HG03060 (cell line): ENCODE data around the gene CLEC16A.
"Not testable (repeated sequence)": the region's sequence is repeated elsewhere in the genome, so short reads cannot be mapped to it uniquely, and the experiment has no call there.

Experiments
- ATAC-seq: cut with Tn5 transposase; IDR thresholded peaks from one replicate; pipeline ENCODE4 v1.9.1; 2021; ENCODE audit warnings: low read depth, moderate number of reproducible peaks; ENCODE audit not compliant: unreplicated experiment

CLEC16A gene

DNA sequence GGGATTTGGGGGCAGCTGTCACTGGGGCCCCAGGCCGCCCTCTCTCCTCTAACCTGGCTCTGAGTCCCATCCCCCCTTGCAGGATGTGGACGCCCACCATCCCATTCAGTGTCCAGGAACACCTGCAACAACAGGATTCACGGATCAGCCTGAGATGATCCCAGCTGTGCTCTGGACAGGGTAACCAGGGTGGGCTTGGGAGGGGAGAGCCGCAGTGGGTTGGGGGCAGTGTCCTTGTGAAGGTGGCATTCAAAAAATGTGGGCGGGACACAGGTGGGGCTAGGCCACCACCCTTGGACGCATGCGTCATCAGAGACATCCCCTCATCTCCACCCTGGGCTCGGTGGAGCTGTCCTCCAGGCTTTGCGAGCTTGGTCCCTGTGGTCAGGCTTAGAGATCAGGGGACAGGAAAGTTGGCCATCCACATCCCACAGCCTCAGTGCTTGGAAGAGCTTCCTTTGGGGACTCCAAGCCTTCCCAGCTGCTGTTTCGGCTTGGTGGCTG lies 21.2 kb upstream of the CLEC16A start:
- ATAC-seq: no peak

DNA sequence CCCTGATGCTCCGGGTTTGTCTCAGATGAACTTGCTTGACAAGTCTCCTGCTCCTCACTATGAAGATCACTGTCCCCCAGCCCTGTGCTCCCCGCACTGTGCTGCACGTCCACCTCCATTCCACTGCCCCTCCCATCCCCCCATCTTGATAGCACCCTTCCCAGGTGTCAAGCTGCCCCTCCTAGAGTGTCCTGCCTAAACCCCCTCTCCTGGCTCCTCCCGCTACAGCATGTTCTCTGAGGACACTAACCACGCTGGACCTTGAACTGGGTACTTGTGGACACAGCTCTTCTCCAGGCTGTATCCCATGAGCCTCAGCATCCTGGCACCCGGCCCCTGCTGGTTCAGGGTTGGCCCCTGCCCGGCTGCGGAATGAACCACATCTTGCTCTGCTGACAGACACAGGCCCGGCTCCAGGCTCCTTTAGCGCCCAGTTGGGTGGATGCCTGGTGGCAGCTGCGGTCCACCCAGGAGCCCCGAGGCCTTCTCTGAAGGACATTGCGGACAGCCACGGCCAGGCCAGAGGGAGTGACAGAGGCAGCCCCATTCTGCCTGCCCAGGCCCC lies 20.6 kb upstream of the CLEC16A start:
- ATAC-seq: no peak

DNA sequence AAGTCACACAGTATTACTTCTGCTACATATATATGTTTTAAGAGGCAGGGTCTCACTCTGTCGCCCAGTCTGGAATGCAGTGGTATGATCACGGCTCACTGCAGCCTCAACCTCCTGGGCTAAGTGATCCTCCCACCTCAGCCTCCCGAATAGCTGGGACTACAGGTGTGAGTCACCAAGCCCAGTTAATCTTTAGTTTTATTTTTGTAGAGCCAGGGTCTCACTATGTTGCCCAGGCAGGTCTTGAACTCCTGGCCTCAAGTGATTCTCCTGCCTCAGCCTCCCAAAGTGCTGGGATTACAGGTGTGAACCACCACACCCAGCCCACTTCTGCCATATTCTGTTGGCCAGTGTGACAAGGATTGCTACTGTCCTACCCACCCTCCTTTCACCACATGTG lies 19.1 kb upstream of the CLEC16A start:
- ATAC-seq: not testable (repeated sequence)

DNA sequence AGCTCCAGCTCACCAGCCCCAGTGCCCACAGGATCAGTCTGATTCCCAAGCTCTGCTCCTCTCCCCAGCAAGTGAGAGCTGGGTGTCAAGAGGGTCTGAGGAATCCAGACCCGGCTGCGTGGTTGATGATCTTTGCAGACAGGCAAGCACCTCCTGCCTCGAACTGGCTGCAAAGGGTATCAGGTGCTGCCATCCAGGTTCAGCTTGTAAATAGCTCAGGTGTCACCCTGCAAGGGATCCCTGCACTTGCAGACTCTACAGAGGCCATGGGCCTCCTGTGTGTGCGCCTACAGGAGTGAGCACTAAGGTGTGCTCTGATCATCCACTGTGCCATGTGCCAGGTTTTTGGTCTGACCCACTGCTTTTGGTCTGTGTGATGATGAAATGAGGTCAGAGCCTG lies 18.3 kb upstream of the CLEC16A start:
- no peak for ATAC-seq

DNA sequence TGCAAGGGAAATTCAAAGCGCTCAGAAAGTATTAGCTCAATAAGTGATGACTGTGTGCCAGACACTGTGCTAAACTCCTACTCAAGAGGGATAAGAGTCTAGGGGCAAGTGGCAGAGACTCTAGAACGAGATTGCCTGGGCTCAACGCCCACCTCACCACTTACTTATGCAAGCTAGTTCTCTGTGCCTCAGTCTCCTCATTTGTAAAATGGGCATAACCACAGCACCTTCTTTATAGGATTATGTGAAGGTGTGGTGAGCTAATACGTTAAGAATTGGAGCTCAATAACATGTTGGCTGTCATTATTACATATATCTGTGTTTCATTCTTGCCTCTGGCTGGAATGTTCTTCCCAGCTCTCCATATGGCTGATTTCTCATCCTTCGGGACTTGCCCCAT lies 17.5 kb upstream of the CLEC16A start:
- ATAC-seq: no peak

DNA sequence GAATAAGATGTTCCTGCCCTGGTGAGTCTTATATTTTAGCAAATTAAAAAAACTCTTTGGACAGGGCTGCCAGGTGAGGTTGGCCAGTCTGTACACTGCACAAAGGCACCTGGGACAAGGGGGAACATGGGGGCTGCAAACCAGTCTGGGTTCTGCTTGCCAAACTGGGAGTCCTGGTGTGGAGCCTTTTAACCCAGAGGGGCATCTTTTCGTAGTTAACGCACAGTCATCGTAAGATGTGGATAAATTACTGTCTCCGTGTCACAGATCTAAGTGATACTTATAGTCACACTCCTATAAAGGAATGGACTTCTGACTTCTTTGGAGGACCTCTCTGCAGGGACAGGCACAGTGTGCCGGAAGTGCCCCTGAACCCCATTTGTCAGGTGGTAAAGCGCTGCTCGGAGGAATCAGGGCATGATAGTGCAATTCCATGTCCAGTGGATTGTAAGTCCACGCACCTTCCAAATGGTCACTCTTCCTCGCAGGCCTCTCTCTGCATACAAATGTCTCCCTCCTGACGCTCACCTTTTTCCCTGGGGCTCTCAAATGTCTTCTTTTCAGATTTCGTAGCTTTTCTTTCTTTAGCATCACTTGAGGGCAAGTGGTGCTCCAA lies 16.8 kb upstream of the CLEC16A start:
- no peak for ATAC-seq

DNA sequence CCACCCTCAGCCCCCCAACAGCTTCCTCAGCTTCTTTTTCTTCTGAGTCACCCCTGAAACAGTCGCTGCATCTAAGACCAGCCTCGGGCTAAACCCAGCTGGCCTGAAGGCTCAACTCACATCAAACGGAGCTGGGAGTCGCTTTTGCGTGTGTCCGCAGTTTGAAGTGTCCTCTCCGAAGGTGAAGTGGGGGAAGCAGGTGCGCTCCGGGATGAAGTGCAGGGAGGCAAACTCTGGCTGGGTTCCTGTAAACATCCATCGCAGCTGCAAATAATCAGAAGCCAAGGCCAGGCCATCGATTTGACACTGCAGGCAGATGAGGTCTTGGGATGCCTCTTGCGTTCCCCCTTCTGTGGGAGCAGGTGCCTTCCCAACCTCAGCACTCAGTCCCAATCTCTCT lies 15.3 kb upstream of the CLEC16A start:
- not testable (repeated sequence) for ATAC-seq

DNA sequence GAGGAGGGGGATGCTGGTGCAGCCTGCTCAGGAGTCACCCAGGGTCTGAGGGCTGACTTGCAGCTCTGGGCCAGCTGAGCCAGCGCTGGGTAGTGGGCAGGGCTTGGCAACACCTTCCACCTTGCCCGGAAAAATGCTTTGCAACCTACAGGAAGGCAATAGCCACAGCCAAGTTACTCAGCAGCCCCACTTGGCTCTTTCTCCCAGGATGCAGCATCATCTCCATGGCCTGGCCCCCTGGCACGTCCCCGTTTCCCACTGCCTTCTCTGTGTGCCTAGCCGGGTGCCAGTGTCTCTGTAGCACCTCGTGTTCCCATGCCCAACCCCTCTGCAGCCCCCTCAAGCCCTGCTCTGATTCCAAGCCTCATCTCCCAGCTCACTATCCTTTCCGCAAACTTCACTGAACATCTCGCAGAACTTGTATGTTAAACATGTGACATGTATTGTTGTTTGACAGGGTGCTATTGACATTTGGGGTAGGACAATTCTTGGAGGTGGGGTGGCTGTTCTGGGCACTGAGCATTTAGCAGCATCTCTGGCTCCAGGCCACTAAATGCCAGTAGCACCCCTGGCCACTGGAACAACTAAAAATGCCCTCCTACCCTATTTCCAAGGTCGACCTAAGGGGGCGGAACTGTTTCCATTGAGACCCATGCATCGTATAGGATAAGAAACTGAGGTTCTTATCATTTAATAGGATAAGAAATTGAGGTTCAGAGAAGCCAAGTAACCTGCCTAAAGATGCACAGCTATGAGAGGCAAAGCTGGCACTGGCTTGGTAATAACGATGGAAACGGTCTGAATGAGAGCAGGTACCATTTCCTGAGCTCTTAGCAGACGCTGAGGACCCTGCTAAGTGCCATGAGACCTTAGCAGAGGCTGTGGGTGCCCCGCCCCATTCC lies 14.3 kb upstream of the CLEC16A start:
- ATAC-seq: no peak

DNA sequence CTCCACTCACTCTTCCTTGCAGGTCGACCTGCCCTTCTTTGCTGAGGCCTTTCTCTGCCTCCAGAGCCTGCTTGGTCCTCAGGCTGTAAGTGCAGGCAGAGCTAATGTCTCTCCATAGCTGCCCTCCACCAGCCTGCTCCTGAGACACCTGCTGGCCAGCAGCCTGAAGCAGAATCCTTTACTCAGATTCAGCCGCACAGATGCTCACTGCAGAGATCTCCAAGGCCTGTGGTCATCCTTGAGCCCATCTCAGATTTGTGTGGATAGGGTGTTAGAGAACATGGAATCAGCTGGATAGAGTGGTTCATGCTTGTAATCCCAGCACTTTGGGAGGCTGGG lies 13.6 kb upstream of the CLEC16A start:
- no peak for ATAC-seq

DNA sequence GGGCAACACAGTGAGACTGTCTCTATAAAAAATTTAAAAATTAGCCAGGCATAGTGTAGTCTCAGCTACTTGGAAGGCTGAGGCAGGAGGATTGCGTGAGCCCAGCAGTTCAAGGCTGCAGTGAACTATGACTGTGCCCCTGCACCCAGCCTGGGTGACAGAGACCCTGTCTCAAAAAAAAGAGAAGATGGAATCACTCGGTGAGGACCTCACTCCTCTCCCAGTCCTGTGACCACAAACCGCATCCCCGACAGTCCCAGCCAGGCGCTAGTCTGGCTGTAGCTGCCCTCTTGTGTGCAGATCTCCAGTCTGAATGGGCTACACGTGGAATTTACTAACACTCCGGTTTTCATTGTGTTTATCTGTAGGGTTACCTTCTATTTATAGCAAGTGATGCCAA lies 13.2 kb upstream of the CLEC16A start:
- no peak for ATAC-seq

DNA sequence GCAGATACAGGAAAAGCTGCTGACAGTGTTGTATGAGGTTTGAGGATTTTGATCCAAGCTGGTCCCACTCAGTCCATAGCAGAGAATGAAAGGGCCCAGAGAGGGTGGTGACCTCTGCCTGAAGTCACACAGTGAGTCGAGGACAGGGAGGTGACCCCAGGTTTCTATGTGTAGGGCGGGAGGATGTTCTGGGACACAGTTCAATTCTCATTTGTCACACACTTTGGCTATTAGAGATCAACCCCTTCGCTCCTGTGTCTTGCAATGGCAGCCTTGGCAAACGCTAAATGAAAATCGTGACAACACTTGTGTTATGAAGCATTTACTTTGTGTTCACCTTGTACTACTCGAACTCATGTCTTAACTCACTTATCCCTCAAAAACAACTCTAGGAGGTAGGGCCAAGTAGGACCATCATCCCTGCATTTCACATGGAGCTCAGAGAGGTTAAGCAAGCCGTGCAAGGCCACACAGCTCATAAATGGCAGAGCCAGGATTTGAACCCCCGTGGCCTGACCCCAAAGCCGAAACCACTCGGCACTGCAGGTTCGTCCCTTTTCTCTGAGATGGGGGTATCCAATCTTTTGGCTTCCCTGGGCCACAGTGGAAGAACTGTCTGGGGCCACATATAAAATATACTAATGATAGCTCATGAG lies 12.3 kb upstream of the CLEC16A start:
- ATAC-seq: no peak

DNA sequence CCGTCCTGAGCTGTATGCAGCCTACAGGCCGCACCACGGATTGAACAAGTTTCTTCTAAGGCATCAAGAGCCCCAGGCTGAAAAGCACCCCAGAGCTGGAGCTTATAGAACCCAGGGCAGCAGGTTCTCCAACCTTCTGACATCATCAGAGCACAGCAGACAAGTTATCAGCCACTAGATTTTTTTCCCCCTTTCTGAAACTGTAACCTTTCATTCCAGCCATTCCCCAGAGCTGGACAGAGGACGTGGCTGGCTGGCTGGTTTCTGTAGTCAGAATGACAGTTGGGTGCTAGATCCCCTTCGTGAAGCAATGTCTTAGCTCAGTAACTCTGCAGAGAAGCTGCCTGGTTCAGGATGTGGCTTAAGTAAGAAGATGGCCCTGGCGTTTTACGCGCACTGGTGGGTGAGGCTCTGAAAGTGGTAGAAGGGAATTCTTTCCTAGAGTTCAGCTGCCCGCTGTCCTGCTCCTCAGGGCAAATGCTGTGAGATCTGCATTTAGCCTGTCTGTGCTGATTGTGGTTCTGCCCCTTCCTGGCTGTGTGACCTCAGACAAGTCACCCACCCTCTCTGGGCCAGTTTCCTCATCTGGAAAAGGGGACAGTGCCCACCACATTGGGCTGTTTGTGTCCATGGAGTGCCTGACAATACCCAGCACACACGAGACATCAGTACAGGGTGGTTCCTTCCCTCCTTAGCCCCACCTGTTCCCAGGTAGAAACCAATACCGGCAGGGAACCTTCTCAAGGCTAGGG lies 11.2 kb upstream of the CLEC16A start:
- no peak for ATAC-seq

DNA sequence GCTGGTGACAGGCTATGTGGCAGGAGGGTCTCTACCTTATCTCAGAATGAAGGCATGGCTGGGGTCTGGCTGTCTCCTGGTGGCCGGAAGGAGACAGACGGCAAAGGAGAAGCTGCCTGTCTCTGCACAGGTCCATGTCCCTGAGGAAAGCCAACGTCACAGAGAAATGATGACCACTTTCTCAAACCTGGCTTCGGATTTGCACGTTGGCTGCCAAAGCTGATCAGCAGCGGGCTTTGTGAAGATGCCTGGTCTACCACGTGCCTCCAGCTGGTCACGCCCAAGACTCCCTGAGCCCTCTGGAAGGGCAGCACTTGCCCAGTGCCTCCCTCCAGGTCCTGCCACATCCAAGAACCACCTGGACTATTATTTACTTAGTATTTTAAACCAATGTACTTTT lies 10.5 kb upstream of the CLEC16A start:
- ATAC-seq: no peak

DNA sequence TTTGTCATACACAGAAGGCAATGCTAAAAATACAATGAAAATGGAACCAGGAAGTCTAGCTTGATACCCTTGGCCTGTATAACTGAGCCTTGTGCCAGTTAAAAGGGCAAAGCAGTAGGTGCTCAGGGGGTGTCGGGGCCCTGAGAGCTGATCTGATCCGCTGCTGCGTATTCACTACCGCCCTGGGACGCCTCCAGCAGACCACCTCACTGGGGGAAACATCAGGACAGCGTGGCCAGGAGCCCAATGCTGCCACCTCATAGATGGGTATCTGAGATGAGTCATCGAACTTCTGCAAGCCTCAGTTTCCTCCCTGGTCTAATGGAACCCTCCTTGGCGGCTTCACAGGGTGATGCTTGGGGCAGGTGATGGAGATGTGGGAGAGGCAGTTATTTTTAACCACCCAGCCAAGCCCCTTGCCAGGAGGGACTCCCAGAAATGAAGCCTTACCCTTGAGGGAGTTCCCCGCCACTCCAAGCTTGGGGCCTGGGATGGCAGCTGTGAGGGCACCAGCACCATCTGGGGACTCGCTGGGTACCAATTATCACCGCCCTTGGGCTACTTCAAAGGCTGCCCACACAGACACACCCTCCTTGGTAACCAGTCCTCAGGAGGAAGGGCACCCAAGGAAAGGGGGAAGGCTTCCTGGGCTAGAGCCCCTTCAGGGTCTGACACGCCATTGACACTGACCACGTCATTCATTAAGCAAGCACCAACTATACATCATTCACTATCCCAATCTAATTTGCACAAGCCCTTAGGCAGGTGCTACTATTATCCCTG lies 9.8 kb upstream of the CLEC16A start:
- ATAC-seq: no peak

DNA sequence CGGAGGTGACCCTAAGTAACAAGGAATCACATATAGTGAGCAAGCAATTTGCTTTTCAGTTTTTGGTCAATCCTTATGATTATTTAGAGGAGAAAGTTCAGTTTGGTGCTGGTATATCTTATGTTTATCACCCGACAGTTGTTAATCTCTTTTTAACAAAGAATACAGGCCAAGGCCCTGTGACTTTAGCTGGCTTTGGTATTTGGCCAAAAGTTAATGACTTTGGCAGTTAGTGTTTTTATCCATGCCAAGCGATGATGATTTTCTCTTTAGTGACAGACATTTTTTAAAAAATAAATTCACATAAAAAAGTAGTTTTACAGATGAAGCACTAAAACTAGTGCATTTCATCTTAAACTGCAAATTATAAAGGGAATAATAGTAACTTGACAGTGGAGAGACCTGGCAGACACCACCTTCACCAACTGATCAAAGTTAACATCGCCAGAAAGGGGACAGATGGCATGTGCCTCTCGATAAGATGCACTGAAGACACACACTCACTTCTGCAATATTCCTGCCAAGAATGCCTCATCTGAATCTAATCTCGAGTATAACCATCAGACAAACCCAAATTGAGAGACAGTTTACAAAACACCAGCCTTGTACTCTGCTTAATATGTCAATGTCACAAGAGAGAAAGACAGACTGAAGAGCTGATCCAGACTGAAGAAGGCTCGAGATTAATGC lies 9.0 kb upstream of the CLEC16A start:
- ATAC-seq: no peak

DNA sequence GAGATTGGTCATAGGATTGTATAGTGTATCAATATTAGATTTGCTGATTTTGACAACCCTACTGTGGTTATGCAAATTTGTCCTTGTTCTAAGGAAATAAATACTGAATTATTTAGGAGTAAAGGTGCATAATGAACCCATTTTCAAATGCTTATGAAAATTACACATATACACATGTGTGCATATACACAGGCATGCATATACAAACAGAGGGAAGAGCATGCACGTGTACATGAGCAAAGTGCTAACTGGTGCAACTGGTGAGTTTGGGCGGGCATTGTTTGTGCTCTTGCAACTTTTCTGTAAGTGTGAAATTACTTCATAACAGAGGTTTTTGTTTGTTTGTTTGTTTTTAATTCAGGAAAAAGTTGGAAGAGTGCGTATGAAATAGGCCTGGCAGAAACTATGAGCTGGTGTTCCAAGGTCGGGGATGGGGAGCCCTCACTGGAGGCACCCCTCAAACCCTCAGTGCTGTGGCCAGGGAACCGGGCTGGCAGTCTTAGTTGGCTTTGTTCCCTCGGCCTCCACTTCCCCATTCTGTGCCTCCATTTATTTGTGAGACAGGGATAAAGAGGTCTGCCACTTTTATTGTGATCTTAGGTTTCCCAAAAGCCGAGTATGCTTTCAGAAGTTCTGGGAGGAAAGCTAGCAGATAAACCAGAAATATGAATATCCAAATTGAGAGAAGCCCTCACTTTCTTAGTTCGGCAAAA lies 7.9 kb upstream of the CLEC16A start:
- no peak for ATAC-seq

DNA sequence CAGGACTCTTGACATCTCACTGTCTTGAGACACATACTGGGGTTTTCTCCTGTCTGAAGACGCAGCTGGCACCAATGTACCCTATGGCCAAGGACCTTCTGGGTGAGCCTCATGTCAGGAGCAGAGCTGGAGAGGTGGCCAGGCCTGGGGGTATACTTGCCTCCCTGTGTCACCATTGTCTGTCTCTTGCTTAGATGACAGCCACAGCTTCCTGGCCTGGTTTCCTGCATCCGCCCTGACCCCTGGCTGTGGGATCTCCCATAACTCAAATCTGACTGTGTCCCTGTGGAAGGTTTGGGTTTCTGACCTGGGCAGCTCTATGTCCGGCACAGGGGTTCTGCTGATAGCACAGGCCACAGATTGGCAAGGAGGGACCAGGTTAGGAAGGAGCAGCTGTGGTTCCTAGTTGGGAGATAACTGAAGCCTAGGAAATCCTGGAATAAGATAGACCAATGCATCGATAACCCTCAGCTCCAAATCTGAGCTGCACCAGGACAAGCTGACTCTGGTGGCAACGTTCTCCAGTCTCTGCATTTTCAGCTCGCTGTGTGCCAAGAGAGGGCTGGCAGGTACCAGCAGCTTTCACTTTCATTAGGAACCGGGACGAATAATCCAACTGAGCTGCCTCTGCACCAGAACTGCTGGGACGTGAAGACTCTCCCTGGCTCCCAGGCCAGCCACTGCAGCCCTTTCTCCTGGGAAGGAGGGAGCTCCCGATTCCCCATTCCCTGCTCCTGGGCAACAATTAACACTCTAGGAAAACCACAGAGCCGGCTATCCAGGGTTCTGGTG lies 7.1 kb upstream of the CLEC16A start:
- ATAC-seq: no peak

DNA sequence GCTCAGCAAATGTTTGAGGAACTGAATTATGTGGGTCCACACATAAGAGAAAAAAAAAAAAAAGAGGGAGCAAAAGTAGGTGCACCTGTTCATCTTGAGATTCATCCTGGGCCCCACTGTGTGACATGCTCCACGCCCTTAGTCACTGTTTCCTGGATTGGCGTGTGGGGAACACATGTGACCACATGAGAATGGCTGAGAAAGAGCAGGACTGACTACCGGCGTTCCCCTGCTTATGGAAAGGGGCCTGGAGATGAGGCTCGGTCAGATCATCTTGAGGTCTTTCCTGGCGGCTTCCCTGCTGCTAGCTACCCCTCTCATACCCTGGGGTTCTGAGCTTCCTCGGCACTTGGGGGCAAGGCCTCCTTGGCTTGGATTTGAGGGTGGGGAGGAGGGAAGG lies 6.0 kb upstream of the CLEC16A start:
- no peak for ATAC-seq
